HEK293T (cell line): ENCODE results near the gene PLCB2.

Source experiments
- BHLHE40 ChIP-seq: fragments of 450-650 bp; IDR thresholded peaks from 2 replicates; pipeline ENCODE4 v1.6.1; 2016; ENCODE audit warnings: mild to moderate bottlenecking, moderate library complexity, borderline replicate concordance
- CTBP1 ChIP-seq: fragments of 450-650 bp; IDR thresholded peaks from 2 replicates; pipeline ENCODE4 v1.6.1; 2016; ENCODE audit warnings: borderline replicate concordance
- ELF4 ChIP-seq: fragments of 450-650 bp; IDR thresholded peaks from 2 replicates; pipeline ENCODE4 v1.6.1; 2017; ENCODE audit warnings: antibody characterized with exemption
- FOXA1 ChIP-seq: fragments of 450-650 bp; IDR thresholded peaks from 2 replicates; pipeline ENCODE4 v1.6.1; 2016; ENCODE audit warnings: mild to moderate bottlenecking
- FOXM1 ChIP-seq: fragments of 450-650 bp; IDR thresholded peaks from 2 replicates; pipeline ENCODE4 v1.6.1; 2017; ENCODE audit warnings: mild to moderate bottlenecking, borderline replicate concordance
- HDGF ChIP-seq: fragments of 450-650 bp; IDR thresholded peaks from 2 replicates; pipeline ENCODE4 v1.6.1; 2017; ENCODE audit warnings: antibody characterized with exemption, borderline replicate concordance
- L3MBTL2 ChIP-seq: fragments of 450-650 bp; conservative IDR thresholded peaks from 2 replicates; pipeline ENCODE4 v1.6.1; 2016; ENCODE audit warnings: mild to moderate bottlenecking
- LEF1 ChIP-seq: fragments of 450-650 bp; IDR thresholded peaks from 2 replicates; pipeline ENCODE4 v1.6.1; 2017; ENCODE audit warnings: mild to moderate bottlenecking, borderline replicate concordance
- NFRKB ChIP-seq: fragments of 450-650 bp; IDR thresholded peaks from 2 replicates; pipeline ENCODE4 v1.6.1; 2016; ENCODE audit warnings: mild to moderate bottlenecking, moderate library complexity
- PKNOX1 ChIP-seq: fragments of 450-650 bp; IDR thresholded peaks from 2 replicates; pipeline ENCODE4 v1.6.1; 2016
- SP1 ChIP-seq: fragments of 450-650 bp; IDR thresholded peaks from 2 replicates; pipeline ENCODE4 v1.6.1; 2017
- SUZ12 ChIP-seq: fragments of 450-650 bp; IDR thresholded peaks from 2 replicates; pipeline ENCODE4 v1.6.1; 2016; ENCODE audit warnings: mild to moderate bottlenecking
- TARDBP ChIP-seq: fragments of 450-650 bp; IDR thresholded peaks from 2 replicates; pipeline ENCODE4 v1.6.1; 2016
- ZNF384 ChIP-seq: fragments of 450-650 bp; IDR thresholded peaks from 2 replicates; pipeline ENCODE4 v1.6.1; 2016

DNA sequence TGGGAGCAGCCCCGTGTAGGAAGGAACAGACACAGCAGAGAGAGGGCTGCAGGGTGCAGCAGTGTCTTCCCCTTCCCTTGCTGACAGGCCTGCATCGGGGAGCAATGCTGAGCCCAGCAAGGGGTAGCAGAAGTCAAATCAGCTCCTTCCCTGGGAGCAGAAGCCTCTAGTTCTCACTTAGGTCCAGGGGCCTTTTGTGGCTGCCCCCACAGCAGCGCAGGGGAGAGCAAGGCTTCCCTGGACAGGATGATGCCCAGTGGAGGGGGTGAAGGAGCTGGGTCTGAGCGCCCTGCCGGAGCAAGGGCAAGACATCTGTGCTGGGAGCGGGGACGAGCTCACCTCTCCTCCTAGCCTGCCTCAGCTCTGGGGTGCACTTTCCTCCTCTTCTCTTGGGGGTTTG lies 827 bp downstream of the PLCB2 start:
- no peak for TF ChIP-seq HDGF
- TF ChIP-seq SP1, result no peak
- no peak for TF ChIP-seq PKNOX1
- TF ChIP-seq NFRKB, result no peak
- no peak for TF ChIP-seq BHLHE40
- TF ChIP-seq ZNF384, result no peak
- TF ChIP-seq SUZ12, result no peak
- TF ChIP-seq FOXA1, result no peak
- TF ChIP-seq FOXM1, result no peak
- TF ChIP-seq TARDBP, result no peak
- no peak for TF ChIP-seq LEF1
- TF ChIP-seq CTBP1, result no peak
- no peak for TF ChIP-seq ELF4
- no peak for TF ChIP-seq L3MBTL2
